ENCODE data around the gene PLAC8L1. TPM values are rescaled to one million over a fixed set of nuclear protein-coding genes. Genes with fewer than 3 reads are reported as not detected.

The PLAC8L1 gene
- polyA plus RNA-seq, 1 of the 3 experiments (the other 2 are of a cell fraction) = 0.21 TPM

DNA sequence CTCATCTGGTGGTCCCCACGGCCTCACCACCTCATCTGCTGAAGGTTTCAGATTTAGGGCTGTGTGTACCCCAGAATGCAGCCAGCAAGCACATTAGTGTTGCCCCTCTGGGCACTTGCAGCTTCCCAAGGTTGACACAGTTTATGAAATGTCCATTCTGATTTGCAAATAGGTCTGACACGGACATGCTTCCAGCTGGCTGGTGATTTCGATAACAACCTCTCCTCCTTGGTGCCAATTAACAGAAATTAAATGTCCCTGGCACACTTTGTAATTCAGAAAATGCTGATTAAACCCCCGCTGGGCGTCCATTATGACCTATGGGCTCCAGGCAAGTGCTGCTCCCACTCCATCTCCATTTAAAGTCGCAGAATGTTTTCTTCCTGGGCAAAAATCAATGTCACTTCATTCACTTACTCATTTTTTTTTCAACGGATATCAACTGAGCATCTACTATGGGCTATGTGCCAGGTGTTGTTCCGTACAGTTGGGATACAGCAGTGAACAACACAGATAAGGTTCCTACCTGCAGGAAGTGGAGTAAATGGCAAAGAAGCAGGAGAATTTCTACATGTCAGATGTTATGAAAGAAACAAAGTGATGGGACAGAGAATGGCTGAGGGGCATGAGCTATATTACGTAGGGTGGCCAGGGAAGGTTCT lies 32.0 kb downstream of the PLAC8L1 start:
- H2AFZ ChIP-seq (ENCODE audit: low read depth) = no peak overlapping the region
- TF ChIP-seq SIN3A (IDR thresholded peaks at IDR 0.05; ENCODE audit: borderline replicate concordance, low read depth, low read length) (no peak), NFIC (IDR thresholded peaks at IDR 0.05; ENCODE audit: borderline replicate concordance) (no peak), GATA2 (CRISPR knock-in tag; IDR thresholded peaks at IDR 0.05) (peak; percentile 20; the same call in 1 of the 2 replicates), GABPA (IDR thresholded peaks at IDR 0.05; ENCODE audit: low read depth) (no peak), POLR2AphosphoS5 (IDR thresholded peaks at IDR 0.05; ENCODE audit: low read depth, low read length) (no peak), RCOR1 (IDR thresholded peaks at IDR 0.05; ENCODE audit: low read length) (no peak)
- TF ChIP-seq, protein P1, sequence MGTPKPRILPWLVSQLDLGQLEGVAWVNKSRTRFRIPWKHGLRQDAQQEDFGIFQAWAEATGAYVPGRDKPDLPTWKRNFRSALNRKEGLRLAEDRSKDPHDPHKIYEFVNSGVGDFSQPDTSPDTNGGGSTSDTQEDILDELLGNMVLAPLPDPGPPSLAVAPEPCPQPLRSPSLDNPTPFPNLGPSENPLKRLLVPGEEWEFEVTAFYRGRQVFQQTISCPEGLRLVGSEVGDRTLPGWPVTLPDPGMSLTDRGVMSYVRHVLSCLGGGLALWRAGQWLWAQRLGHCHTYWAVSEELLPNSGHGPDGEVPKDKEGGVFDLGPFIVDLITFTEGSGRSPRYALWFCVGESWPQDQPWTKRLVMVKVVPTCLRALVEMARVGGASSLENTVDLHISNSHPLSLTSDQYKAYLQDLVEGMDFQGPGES (IDR thresholded peaks at IDR 0.05; ENCODE audit: low read depth, low read length) = no peak
- TF ChIP-seq, protein P2, sequence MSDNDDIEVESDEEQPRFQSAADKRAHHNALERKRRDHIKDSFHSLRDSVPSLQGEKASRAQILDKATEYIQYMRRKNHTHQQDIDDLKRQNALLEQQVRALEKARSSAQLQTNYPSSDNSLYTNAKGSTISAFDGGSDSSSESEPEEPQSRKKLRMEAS (IDR thresholded peaks at IDR 0.05; ENCODE audit: low read depth) = no peak
- H3K79me2 ChIP-seq (ENCODE audit: insufficient read depth) = no peaks in the 10 kb centered on the region
- H3K4me2 ChIP-seq = no peak overlapping the region
- H3K27me3 ChIP-seq (ENCODE audit: insufficient read depth) = no peaks in the 10 kb centered on the region
- H3K9me3 ChIP-seq = no peaks in the 10 kb centered on the region
- ChIA-PET CTCF (interaction anchor here (0.9 kb wide), 1 partner anchor 57 kb away, joined by 3 read pairs; no protein-coding TSS in a partner anchor), POLR2A (no interaction called here)
- no peaks in the 10 kb centered on the region for H3F3A ChIP-seq (replicated peaks; ENCODE audit: insufficient read depth)
- H3K9ac ChIP-seq = no peak overlapping the region
- H4K20me1 ChIP-seq (ENCODE audit: insufficient read depth) = no peaks in the 10 kb centered on the region
- H3K9me2 ChIP-seq = no peaks in the 10 kb centered on the region
- no peaks in the 10 kb centered on the region for H3K36me3 ChIP-seq (replicated peaks in 1 of 2; ENCODE audit: control insufficient read depth in 1 of 2, insufficient read depth in 2 of 2, low read length in 1 of 2)
- DNase-seq = peak; percentile 28
- no peak overlapping the region for H3K4me3 ChIP-seq (ENCODE audit: low read depth in 2 of 2, low read length in 1 of 2)
- H3K27ac ChIP-seq (ENCODE audit: low read depth in 2 of 2, low read length in 1 of 2) = no peak overlapping the region
- WGBS (ENCODE audit: low lambda C conversion rate) = 40% methylated on average over 9 of the region's 9 CpGs
- H3K4me1 ChIP-seq (ENCODE audit: control insufficient read depth in 1 of 2, insufficient read depth in 2 of 2, low read depth in 1 of 2, low read length in 1 of 2) = peaks cover 0 to 13% of the 10 kb centered on the region in 2 experiments; a peak in 1 of 4 replicates

DNA sequence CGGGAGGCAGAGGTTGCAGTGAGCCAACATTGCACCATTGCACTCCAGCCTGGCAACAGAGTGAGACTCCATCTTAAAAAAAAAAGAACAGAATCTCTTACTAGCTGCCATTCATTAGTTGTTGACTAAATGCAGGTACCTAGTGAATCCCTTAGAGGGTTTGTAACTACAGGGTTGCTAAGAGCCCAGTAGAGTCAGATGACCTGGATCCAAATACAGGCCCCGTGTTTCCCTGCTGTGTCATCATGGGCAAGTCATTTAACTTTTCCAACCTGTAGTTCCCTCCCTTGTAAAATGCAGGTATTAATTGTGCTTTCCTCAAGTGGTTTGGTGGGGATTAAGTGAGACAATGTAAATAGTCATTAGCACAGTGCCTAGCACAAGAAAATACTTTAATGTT lies 32.8 kb downstream of the PLAC8L1 start:
- ChIA-PET POLR2A (no interaction called here), CTCF (interaction anchor here (0.9 to 1.9 kb wide), 3 partner anchors 20 to 58 kb away, joined by 3 to 7 read pairs (median 4); no protein-coding TSS in a partner anchor)
- Histone ChIP-seq H3K79me2 (ENCODE audit: insufficient read depth) (no peaks in the 10 kb centered on the region), H3F3A (replicated peaks; ENCODE audit: insufficient read depth) (no peaks in the 10 kb centered on the region), H3K27ac (ENCODE audit: low read depth in 2 of 2, low read length in 1 of 2) (no peak overlapping the region), H4K20me1 (ENCODE audit: insufficient read depth) (no peaks in the 10 kb centered on the region), H3K27me3 (ENCODE audit: insufficient read depth) (no peaks in the 10 kb centered on the region), H3K9me2 (no peaks in the 10 kb centered on the region), H3K4me1 (ENCODE audit: control insufficient read depth in 1 of 2, insufficient read depth in 2 of 2, low read depth in 1 of 2, low read length in 1 of 2) (peaks cover 0 to 13% of the 10 kb centered on the region in 2 experiments; a peak in 1 of 4 replicates), H3K4me3 (ENCODE audit: low read depth in 2 of 2, low read length in 1 of 2) (no peak overlapping the region), H3K36me3 (replicated peaks in 1 of 2; ENCODE audit: control insufficient read depth in 1 of 2, insufficient read depth in 2 of 2, low read length in 1 of 2) (no peaks in the 10 kb centered on the region), H3K9me3 (no peaks in the 10 kb centered on the region), H3K4me2 (no peak overlapping the region), H3K9ac (no peak overlapping the region), H2AFZ (ENCODE audit: low read depth) (no peak overlapping the region)
- no peak for DNase-seq
- WGBS (ENCODE audit: low lambda C conversion rate) = 70% methylated on average over 2 of the region's 2 CpGs
- TF ChIP-seq, protein P3, sequence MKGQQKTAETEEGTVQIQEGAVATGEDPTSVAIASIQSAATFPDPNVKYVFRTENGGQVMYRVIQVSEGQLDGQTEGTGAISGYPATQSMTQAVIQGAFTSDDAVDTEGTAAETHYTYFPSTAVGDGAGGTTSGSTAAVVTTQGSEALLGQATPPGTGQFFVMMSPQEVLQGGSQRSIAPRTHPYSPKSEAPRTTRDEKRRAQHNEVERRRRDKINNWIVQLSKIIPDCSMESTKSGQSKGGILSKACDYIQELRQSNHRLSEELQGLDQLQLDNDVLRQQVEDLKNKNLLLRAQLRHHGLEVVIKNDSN (IDR thresholded peaks at IDR 0.05; ENCODE audit: borderline replicate concordance, low read depth) = no peak
- TF ChIP-seq, protein P4, sequence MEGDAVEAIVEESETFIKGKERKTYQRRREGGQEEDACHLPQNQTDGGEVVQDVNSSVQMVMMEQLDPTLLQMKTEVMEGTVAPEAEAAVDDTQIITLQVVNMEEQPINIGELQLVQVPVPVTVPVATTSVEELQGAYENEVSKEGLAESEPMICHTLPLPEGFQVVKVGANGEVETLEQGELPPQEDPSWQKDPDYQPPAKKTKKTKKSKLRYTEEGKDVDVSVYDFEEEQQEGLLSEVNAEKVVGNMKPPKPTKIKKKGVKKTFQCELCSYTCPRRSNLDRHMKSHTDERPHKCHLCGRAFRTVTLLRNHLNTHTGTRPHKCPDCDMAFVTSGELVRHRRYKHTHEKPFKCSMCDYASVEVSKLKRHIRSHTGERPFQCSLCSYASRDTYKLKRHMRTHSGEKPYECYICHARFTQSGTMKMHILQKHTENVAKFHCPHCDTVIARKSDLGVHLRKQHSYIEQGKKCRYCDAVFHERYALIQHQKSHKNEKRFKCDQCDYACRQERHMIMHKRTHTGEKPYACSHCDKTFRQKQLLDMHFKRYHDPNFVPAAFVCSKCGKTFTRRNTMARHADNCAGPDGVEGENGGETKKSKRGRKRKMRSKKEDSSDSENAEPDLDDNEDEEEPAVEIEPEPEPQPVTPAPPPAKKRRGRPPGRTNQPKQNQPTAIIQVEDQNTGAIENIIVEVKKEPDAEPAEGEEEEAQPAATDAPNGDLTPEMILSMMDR (IDR thresholded peaks at IDR 0.05) = no peak
- TF ChIP-seq, protein P5, sequence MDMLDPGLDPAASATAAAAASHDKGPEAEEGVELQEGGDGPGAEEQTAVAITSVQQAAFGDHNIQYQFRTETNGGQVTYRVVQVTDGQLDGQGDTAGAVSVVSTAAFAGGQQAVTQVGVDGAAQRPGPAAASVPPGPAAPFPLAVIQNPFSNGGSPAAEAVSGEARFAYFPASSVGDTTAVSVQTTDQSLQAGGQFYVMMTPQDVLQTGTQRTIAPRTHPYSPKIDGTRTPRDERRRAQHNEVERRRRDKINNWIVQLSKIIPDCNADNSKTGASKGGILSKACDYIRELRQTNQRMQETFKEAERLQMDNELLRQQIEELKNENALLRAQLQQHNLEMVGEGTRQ (IDR thresholded peaks at IDR 0.05; ENCODE audit: borderline replicate concordance, low read depth, low read length) = no peak
- TF ChIP-seq SIN3A (IDR thresholded peaks at IDR 0.05; ENCODE audit: borderline replicate concordance, low read depth, low read length) (no peak), MXI1 (IDR thresholded peaks at IDR 0.05; ENCODE audit: low read depth, low read length) (no peak), EP300 (IDR thresholded peaks at IDR 0.05; ENCODE audit: borderline replicate concordance in 1 of 2, low read depth in 1 of 2, low read length in 1 of 2) (no peak), RXRA (IDR thresholded peaks at IDR 0.05; ENCODE audit: borderline replicate concordance, low read depth) (no peak), JUND (IDR thresholded peaks at IDR 0.05) (no peak), NFIC (IDR thresholded peaks at IDR 0.05; ENCODE audit: borderline replicate concordance) (no peak), GATA2 (CRISPR knock-in tag; IDR thresholded peaks at IDR 0.05) (no peak), POLR2AphosphoS5 (IDR thresholded peaks at IDR 0.05; ENCODE audit: low read depth, low read length) (no peak), GABPA (IDR thresholded peaks at IDR 0.05; ENCODE audit: low read depth) (no peak), SMC3 (IDR thresholded peaks at IDR 0.05; ENCODE audit: low read depth, low read length) (no peak)
- TF ChIP-seq, protein P6, sequence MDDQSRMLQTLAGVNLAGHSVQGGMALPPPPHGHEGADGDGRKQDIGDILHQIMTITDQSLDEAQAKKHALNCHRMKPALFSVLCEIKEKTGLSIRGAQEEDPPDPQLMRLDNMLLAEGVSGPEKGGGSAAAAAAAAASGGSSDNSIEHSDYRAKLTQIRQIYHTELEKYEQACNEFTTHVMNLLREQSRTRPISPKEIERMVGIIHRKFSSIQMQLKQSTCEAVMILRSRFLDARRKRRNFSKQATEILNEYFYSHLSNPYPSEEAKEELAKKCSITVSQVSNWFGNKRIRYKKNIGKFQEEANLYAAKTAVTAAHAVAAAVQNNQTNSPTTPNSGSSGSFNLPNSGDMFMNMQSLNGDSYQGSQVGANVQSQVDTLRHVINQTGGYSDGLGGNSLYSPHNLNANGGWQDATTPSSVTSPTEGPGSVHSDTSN (IDR thresholded peaks at IDR 0.05) = no peak

Data from SK-N-SH (cell line).